Pons (tissue), 1 donor: Measurements from ENCODE around the gene ASCL2.

ENCODE experiments used
- DNase-seq: peaks from one replicate; pipeline ENCODE4 v3.0.0-alpha.2; 2016; ENCODE audit warnings: low spot score

Gene ASCL2

GRCh38 chr11:2271327-2272227, 1.2 kb upstream of the ASCL2 start:
- no peak for DNase-seq

- DNase-seq = peak; percentile 15
Measured at GRCh38 chr11:2271077-2271326, 614 bp upstream of the ASCL2 start.

GRCh38 chr11:2269601-2270321, 627 bp downstream of the ASCL2 start:
- DNase-seq = no peak

- DNase-seq = peak; percentile 27
Measured at GRCh38 chr11:2268729-2269600, 1.4 kb downstream of the ASCL2 start.

GRCh38 chr11:2267851-2268728, 2.3 kb downstream of the ASCL2 start:
- DNase-seq = no peak

GRCh38 chr11:2267306-2267850, 3.0 kb downstream of the ASCL2 start:
- no peak for DNase-seq

- no peak for DNase-seq
Measured at GRCh38 chr11:2266586-2267305, 3.6 kb downstream of the ASCL2 start.

- DNase-seq = no peak
Measured at GRCh38 chr11:2265854-2266585, 4.4 kb downstream of the ASCL2 start.

GRCh38 chr11:2265396-2265795, 5.0 kb downstream of the ASCL2 start:
- DNase-seq = peak; percentile 77

- DNase-seq = no peak
Measured at GRCh38 chr11:2264366-2265053, 5.9 kb downstream of the ASCL2 start.

- DNase-seq = no peak
Measured at GRCh38 chr11:2263724-2264360, 6.5 kb downstream of the ASCL2 start.

- no peak for DNase-seq
Measured at GRCh38 chr11:2263071-2263565, 7.3 kb downstream of the ASCL2 start.

GRCh38 chr11:2262301-2263070, 7.9 kb downstream of the ASCL2 start:
- DNase-seq = no peak

- DNase-seq = no peak
Measured at GRCh38 chr11:2261436-2262230, 8.8 kb downstream of the ASCL2 start.

- no peak for DNase-seq
Measured at GRCh38 chr11:2260491-2261364, 9.7 kb downstream of the ASCL2 start.

GRCh38 chr11:2259897-2260451, 10.4 kb downstream of the ASCL2 start:
- DNase-seq = no peak
